Measurements from ENCODE around the gene IGSF21.

DNA sequence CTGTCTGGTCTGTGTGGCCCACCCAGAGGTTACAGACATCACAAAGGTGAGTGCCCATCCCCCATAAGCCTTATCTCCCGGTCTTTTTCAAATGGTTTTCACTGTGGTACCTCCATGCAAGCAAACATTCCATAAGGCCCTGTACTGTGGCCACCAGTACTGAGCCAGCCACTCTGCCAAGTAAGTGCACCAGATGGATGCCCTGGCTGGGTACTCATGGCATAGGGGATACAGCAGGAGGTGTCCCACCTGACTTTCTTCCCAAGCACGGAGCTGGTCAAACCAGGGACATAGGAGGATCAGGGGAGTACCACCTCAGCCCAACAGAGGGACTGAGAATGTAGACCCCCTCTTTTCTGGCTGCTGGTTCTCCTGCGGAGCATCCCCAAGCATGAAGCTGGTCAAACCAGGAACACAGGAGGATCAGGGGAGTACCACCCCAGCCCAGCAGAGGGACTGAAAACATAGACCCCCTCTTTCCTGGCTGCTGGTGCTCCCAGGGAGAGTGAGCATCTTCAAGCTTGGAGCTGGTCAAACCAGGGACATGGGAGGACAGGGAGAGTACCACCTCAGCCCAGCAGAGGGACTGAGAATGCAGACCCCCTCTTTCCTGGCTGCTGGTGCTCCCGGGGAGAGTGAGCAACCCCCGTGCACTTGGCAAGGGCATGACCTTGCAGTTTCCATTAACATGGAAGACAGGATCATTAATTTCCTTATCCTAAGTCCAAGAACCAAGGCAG is 291.4 kb downstream of the IGSF21 start:
- TF ChIP-seq, protein P1, sequence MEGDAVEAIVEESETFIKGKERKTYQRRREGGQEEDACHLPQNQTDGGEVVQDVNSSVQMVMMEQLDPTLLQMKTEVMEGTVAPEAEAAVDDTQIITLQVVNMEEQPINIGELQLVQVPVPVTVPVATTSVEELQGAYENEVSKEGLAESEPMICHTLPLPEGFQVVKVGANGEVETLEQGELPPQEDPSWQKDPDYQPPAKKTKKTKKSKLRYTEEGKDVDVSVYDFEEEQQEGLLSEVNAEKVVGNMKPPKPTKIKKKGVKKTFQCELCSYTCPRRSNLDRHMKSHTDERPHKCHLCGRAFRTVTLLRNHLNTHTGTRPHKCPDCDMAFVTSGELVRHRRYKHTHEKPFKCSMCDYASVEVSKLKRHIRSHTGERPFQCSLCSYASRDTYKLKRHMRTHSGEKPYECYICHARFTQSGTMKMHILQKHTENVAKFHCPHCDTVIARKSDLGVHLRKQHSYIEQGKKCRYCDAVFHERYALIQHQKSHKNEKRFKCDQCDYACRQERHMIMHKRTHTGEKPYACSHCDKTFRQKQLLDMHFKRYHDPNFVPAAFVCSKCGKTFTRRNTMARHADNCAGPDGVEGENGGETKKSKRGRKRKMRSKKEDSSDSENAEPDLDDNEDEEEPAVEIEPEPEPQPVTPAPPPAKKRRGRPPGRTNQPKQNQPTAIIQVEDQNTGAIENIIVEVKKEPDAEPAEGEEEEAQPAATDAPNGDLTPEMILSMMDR (IDR thresholded peaks at IDR 0.05) = no peak
- TF ChIP-seq EZH2 (IDR thresholded peaks at IDR 0.05; ENCODE audit: borderline replicate concordance, insufficient read depth, low read depth, low read length, poor library complexity, severe bottlenecking) = no peak
